ENCODE results near the gene GGT6. TPM values are rescaled to one million over a fixed set of nuclear protein-coding genes. Genes with fewer than 3 reads are reported as not detected.

The GGT6 gene
- total RNA-seq, 1 donor from 2014 or later, result 41.6 TPM

GRCh38 chr17:4520060-4520893 lies 40.1 kb downstream of the GGT6 start:
- peak; percentile 12 for ATAC-seq

DNA sequence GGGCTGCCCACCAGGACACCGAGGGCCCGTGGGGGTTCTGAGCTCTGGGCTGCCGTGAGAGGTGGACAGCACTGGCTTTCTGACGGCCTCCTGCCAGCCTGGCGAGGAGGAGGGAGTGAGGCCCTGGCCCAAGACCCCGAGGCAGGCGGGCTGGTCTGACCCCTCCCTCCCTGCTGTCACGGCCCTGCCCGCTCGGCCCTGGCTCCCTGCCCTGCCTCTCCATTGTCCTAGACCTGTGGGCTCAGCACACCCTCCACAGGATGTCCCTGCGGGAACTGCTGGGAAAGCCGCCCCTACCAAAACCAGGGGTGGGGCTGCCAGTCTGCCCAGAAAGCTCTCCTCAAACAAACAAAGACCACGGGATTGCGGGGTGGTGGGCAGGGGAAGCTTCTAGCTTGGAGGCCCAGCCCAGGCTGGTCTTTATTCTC lies 41.0 kb downstream of the GGT6 start:
- peak; percentile 54 for ATAC-seq

DNA sequence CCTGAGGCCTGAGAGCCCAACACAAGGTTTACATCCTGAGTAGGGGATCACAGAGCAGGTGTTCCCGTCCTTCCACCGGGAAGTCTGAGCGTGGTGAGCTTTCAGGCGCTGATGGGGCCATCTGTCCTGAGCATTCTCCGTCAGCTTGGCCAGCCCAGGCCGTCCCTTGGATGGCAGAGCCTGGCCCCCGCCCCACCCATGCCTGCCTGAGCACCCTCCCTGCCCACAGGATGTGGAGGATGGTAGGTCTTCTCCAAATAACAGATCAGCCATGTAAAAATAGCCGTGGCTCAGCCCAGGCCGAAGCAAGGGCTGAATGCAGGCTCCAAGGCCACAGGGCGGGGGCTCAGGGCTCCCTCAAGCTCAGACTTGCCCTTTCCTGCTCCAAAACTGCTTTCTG lies 41.5 kb downstream of the GGT6 start:
- ATAC-seq, result peak; percentile 2

- no peak for ATAC-seq
These were observed 43.6 kb downstream of the GGT6 start for GRCh38 chr17:4516735-4517134.

GRCh38 chr17:4515501-4515900 lies 44.9 kb downstream of the GGT6 start:
- peak; percentile 6 for ATAC-seq

DNA sequence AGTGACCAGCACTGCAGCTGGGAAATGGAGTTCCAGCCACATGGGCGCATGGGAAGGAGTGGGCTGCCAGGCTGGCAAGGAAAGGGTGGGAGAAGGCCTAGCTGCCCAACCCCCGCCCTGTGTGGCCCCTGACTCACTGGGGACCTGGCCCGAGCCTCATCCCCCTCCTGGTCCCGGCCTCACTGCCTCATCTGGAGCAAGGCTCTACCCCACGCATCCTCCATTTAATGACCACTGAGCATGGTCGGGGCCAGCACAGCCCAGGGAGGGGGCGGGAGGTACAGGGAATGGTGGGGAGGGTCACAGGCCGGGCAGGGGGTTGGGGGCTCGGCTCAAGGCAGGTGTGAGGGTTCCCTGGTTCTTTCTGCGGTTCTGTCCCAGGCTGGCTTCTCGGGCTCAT lies 45.6 kb downstream of the GGT6 start:
- no peak for ATAC-seq

DNA sequence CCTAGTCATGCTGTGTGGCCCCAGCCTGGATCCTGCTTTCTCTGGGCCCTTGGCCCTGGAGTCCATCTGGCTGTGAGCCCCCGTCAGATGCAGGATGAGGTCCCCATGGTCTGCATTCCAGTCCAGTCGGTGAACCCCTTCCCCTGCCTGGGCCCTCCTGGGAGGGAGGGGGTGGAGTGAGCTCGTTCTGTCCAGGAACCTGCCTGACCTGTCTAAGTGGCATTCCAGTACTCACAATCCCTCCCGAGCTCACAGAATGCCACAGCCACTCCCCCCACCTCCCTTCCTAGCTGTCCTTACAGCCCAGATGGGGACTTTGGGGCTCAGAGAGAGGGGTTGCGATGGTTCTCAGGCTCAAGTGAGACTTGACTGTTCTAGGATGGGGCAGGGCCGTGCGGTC lies 46.2 kb downstream of the GGT6 start:
- peak; percentile 59 for ATAC-seq

DNA sequence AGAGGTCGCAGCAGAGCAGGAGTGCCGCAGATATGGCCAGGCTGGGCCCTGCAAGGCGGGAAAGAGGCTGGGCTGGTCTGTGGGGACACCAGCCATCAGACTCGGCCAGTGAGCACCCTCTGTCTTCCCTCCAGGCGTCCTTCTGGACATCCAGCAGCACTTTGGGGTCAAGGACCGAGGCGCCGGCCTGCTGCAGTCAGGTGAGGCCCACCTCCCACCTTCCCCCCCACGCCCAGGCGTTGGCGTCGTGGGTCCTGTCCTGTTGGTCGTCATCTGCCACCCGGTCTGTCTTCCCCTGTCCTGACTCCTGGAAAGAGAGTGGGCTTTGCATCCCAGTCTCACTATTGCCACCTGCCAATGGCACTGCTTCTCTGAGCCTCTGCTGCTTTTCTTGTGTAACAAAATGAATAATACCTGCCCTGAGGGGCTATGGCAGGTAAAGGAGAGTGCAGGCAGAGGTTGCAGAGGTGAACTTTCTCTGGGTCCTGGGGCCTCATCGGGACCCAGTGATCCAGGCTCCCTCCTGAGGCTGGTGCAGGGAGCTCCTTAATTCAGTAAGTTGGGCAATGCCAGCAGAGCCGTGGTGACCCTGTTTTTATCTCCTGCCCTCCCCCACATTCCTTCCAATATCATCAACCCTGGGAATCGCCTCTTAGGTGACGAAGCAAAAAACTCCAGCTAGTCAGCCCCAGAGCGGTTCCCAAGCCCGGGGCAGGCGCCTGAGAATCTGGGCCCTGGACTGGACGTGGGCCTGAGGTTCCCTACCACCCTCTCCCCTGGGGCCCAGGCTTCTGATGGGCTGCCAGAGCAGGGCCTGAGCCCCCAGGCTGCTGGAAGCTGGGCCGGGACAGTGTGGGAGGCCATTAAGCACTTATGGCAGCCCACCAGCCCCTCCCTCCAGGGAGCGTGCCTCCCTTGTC lies 47.0 kb downstream of the GGT6 start:
- no peak for ATAC-seq

- no peak for ATAC-seq
These were observed 47.9 kb downstream of the GGT6 start for GRCh38 chr17:4512156-4513112.

GRCh38 chr17:4511199-4511932 lies 49.0 kb downstream of the GGT6 start:
- no peak for ATAC-seq

DNA sequence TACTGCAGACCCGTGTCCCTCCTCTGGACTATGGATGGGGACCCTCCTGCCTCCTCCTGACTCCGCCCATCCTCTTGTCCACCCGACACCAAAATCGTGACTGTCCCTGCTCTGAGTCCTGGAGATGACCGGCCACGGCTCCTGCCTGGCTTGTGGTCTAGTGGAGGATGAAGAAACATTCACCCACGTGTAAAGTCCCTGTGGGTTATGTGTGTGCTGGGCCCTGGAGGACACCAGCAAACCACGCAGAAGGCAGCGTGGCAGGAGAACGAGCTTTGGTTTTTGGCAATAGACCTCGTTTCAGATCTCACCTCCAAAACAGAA lies 49.8 kb downstream of the GGT6 start:
- no peak for ATAC-seq

- no peak for ATAC-seq
These were observed 50.3 kb downstream of the GGT6 start for GRCh38 chr17:4509923-4510617.

DNA sequence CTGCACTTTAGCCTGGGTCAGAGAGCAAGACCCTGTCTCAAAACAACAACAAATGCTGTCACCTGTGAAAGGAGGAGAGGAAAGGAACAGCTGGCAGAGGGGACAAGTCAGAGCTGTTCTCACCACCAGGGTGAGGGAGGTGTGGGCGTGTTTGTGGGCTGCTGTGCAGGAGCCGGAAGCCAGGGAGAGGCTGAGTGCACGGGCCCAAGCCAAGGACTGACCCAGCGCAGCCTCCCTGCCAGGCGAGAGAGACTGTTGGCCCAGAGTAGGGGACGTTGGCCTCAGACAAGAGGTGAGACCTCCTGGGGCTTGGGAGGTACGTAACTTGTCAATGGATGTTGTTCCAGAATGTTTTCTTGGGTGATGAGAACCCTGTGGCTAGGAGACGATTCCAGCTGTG lies 51.0 kb downstream of the GGT6 start:
- no peak for ATAC-seq

DNA sequence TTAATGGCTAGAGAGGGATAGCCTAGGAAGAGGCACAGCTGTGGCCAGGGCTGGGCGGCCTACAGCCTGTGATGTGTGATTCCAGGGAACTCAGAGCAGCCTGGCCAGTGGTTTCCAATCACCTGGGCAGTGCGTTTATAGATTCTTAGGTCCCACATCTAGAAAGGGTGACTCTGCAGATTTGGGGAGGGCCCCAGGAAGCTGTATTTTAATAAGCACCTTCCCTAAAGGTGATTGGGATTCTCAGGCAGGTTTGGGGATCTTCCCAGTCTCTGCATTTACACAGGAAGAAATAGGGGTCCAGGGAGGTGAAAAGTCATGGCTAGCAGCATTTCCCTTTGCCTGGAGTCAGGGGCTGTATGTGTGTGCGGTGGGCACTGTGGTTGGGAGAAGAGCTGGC lies 52.2 kb downstream of the GGT6 start:
- ATAC-seq, result no peak

DNA sequence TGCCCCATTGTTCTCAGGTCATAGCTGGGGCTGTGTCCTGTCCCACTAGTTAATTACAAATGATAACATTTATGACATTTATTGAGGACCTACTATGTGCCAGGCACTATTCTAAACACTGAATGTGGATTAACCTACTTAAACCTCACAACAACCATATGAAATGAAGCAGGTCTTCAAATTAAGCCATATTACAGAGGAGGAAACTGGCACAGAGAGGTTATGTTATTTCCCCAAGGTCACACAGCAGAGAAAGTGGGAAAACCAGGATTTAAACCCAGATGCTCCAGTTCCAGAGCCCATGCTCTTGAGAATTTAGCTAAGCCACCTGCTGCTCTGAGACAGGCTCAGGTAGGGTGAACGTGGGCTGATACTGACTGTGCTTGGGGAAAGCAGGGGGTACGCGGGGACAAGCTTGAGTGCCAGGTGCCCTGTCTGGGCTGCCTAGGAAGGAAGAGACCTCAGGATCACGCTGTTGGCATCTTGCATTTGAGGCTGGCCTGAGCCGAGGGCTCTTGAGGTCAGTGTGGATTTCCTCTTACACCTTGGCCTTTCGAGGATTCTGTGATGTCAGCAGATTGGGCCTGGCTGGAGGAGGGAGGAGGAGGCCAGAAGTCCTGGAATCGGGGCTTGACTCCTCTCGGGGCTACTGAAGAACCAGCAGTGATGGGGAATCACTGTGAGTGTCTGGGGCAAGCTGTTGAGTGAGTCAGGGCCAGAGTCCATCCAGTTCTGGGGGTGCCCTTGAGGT lies 52.8 kb downstream of the GGT6 start:
- ATAC-seq, result no peak

Other genes starting within 250 kb of the GGT6 start
- gene UBE2G1, start 193.9 kb downstream of the GGT6 start, total RNA-seq, result 93.4 TPM
- gene SPNS3, start 126.6 kb downstream of the GGT6 start, total RNA-seq, result 0.48 TPM
- gene SPNS2, start 61.7 kb downstream of the GGT6 start, total RNA-seq, result 33.9 TPM
- 42.9 TPM for gene MYBBP1A, start 5.2 kb downstream of the GGT6 start, total RNA-seq
- gene SMTNL2, start 24.0 kb upstream of the GGT6 start, total RNA-seq, result 0.56 TPM
- gene ALOX15, start 81.1 kb upstream of the GGT6 start, total RNA-seq, result 0.32 TPM
- gene PELP1, start 143.6 kb upstream of the GGT6 start, total RNA-seq, result 24.6 TPM
- gene ARRB2, start 150.1 kb upstream of the GGT6 start, total RNA-seq, result 13.7 TPM
- gene MED11, start 170.9 kb upstream of the GGT6 start, total RNA-seq, result 15.6 TPM
- 0.36 TPM for gene ZMYND15, start 179.3 kb upstream of the GGT6 start, total RNA-seq
- 15.7 TPM for gene CXCL16, start 179.4 kb upstream of the GGT6 start, total RNA-seq
- not detected for gene TM4SF5, start 211.3 kb upstream of the GGT6 start, total RNA-seq
- gene VMO1, start 225.8 kb upstream of the GGT6 start, total RNA-seq, result 2.3 TPM
- gene GLTPD2, start 228.4 kb upstream of the GGT6 start, total RNA-seq, result not detected
- gene PSMB6, start 235.6 kb upstream of the GGT6 start, total RNA-seq, result 131 TPM
- gene PLD2, start 246.6 kb upstream of the GGT6 start, total RNA-seq, result 117 TPM

Data from esophagus mucosa (tissue), 1 donor.